SU-DHL-6 (cell line): ENCODE measurements around the gene SMAD7.

Source experiments
- H2AFZ ChIP-seq: fragments of 200-600 bp; sonication (generic); 2 replicates; pipeline ENCODE4 v1.6.1; 2014; ENCODE audit warnings: low read depth, mild to moderate bottlenecking, moderate library complexity, mixed read lengths, antibody characterized with exemption, low read length; ENCODE audit not compliant: severe bottlenecking
- H3F3A ChIP-seq: fragments of 200-600 bp; shearing (Covaris generic); 2 replicates; pipeline ENCODE4 v1.6.0; 2016; ENCODE audit warnings: antibody characterized with exemption, mild to moderate bottlenecking; ENCODE audit not compliant: insufficient read depth
- H3K27ac ChIP-seq: fragments of 200-600 bp; sonication (generic); 2 replicates; pipeline ENCODE4 v1.5.1; 2016; ENCODE audit warnings: low read depth, mild to moderate bottlenecking, low read length, moderate library complexity, mixed read lengths
- H3K27me3 ChIP-seq: fragments of 200-600 bp; sonication (generic), shearing (Covaris generic); 2 replicates; pipeline ENCODE4 v1.6.0; 2014; ENCODE audit warnings: mild to moderate bottlenecking, low read length
- H3K36me3 ChIP-seq: fragments of 200-600 bp; sonication (generic); 2 replicates; pipeline ENCODE4 v1.6.1; 2014; ENCODE audit warnings: mild to moderate bottlenecking, low read length, mixed read lengths
- H3K4me2 ChIP-seq: fragments of 300-600, 200-600 bp; shearing (Covaris generic), sonication (generic); 2 replicates; pipeline ENCODE4 v1.6.0; 2014; ENCODE audit warnings: low read length, low read depth, mild to moderate bottlenecking; ENCODE audit not compliant: poor library complexity, severe bottlenecking
- H3K4me3 ChIP-seq: fragments of 200-600 bp; sonication (generic); 2 replicates; pipeline ENCODE4 v1.5.1; 2014; ENCODE audit warnings: antibody characterized with exemption, low read length, mild to moderate bottlenecking, mixed read lengths; ENCODE audit not compliant: insufficient read depth, poor library complexity, severe bottlenecking
- H3K79me2 ChIP-seq: fragments of 200-600 bp; sonication (generic); 2 replicates; pipeline ENCODE4 v1.6.1; 2014; ENCODE audit warnings: mild to moderate bottlenecking, low read length, moderate library complexity; ENCODE audit not compliant: insufficient read depth
- H3K9ac ChIP-seq: fragments of 200-600 bp; sonication (generic); 2 replicates; pipeline ENCODE4 v1.7.0; 2014; ENCODE audit warnings: mild to moderate bottlenecking, low read length
- H3K9me2 ChIP-seq: fragments of 200-600 bp; sonication (generic); replicated peaks from 2 replicates; pipeline ENCODE4 v1.6.1; 2014; ENCODE audit warnings: low read length; ENCODE audit not compliant: insufficient read depth
- H3K9me3 ChIP-seq: fragments of 200-600 bp; sonication (generic); 2 replicates; pipeline ENCODE4 v1.6.1; 2014; ENCODE audit warnings: low read length, mixed read lengths; ENCODE audit not compliant: insufficient read depth
- H4K20me1 ChIP-seq: fragments of 200-600 bp; sonication (generic); 2 replicates; pipeline ENCODE4 v1.6.1; 2014; ENCODE audit warnings: low read depth, mild to moderate bottlenecking, antibody characterized with exemption, low read length, moderate library complexity, mixed read lengths
- CTCF ChIP-seq: fragments of 200-600 bp; sonication (generic); IDR thresholded peaks from one replicate; pipeline ENCODE4 v1.5.1; 2017; ENCODE audit warnings: antibody characterized with exemption, mild to moderate bottlenecking, low read length, moderate library complexity; ENCODE audit not compliant: insufficient read depth, poor library complexity, severe bottlenecking
- EZH2phosphoT487 ChIP-seq: fragments of 200-600 bp; sonication (generic), shearing (Covaris generic); conservative IDR thresholded peaks from 2 replicates; pipeline ENCODE4 v1.6.1; 2018; ENCODE audit warnings: mild to moderate bottlenecking, antibody characterized with exemption, low read length, moderate library complexity, mixed read lengths

Gene SMAD7

DNA sequence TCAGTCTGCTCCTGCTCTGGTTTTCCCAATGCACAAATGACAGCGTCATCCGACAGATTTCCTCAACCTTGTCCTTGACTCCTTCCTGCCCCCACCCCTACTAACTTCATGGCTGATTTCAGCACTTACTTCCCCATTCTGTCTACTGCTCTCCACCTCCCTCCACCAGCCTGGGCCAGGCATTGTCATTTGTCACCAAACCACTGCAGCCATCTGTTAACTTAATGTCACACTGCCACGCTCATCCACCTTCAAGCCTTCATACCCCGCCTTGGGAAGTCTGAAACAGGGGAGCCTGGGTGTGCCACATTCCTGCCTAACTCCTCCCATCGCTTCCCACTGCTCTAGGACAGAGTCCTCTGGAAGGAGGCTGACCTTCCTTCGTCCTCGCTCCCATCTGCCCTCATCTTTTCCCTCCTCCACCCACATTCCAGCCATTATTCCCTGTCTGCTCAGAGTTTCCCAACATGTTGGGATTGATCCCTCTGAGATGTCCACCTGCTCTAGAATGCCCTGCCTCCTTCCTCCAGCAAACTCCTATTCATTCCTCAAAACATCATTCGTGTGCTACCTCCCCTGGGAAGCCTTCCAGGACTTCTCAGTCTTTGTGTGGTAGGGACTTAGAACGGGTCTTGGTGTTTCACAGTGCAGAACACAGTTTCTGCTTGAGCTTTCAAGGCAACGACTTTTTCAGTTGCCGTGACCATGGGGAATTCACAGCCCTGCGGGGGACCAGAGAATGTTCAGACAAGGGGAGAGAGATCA lies 42.2 kb upstream of the SMAD7 start:
- Histone ChIP-seq H3K9me3 (no peaks in the 10 kb centered on the region), H3K9ac (no peak overlapping the region), H3K9me2 (no peaks in the 10 kb centered on the region), H3K4me2 (no peak overlapping the region), H3K79me2 (no peaks in the 10 kb centered on the region), H3K4me3 (no peak overlapping the region), H3K27ac (no peak overlapping the region), H4K20me1 (no peaks in the 10 kb centered on the region), H3K36me3 (no peaks in the 10 kb centered on the region), H2AFZ (no peak overlapping the region), H3F3A (no peaks in the 10 kb centered on the region), H3K27me3 (no peaks in the 10 kb centered on the region)
- no peak for TF ChIP-seq EZH2phosphoT487
- TF ChIP-seq CTCF, result no peak

DNA sequence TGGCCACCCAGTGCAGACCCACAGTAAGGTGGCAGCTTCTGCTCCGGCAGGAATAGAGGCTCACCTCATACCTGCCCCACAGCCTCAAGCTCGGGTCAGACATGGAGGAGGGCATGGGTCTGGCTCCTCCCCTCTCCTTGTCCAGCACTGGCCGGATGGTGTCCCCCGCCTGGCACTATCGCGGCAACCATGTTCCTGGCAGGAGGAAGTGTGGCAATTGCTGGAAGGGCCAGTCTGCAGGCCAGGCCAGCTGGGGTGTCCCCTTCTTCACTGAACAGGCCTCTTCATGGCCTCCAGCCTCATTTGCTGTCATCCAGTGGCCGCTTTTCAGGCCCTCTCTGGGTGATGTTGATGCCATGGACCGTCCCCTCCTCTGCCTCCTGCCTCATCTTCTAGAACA lies 41.4 kb upstream of the SMAD7 start:
- H3K4me2 ChIP-seq, result no peak overlapping the region
- H3K9me3 ChIP-seq, result no peaks in the 10 kb centered on the region
- TF ChIP-seq CTCF, result no peak
- no peak for TF ChIP-seq EZH2phosphoT487
- no peaks in the 10 kb centered on the region for H3K79me2 ChIP-seq
- no peaks in the 10 kb centered on the region for H3K27me3 ChIP-seq
- no peak overlapping the region for H3K4me3 ChIP-seq
- H3K27ac ChIP-seq, result no peak overlapping the region
- H4K20me1 ChIP-seq, result no peaks in the 10 kb centered on the region
- no peaks in the 10 kb centered on the region for H3K9me2 ChIP-seq
- H3F3A ChIP-seq, result no peaks in the 10 kb centered on the region
- H2AFZ ChIP-seq, result no peak overlapping the region
- no peak overlapping the region for H3K9ac ChIP-seq
- H3K36me3 ChIP-seq, result no peaks in the 10 kb centered on the region

DNA sequence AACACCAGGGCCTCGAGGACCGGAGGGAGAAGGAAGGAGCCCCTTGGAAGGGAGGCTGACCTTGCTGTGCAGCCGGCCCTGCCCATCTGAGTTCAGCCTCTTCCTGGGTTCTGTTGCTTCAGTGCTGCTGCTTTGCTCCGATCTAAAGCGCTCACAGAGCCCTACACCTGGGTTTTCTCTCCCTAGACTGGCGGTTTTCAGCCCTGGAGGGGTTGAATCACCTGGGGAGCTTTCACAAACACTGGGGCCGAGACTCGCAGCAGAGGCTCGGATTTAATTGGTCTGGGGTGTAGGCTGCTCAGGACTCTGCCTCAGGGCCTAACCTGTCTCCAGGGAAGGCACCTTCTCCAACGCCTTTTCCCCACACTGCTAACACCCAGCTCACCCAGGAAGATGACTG lies 40.9 kb upstream of the SMAD7 start:
- Histone ChIP-seq H3K4me3 (no peak overlapping the region), H3K9me2 (no peaks in the 10 kb centered on the region), H3K9me3 (no peaks in the 10 kb centered on the region), H3K4me2 (no peak overlapping the region), H3K79me2 (no peaks in the 10 kb centered on the region), H3K9ac (no peak overlapping the region), H3K27ac (no peak overlapping the region), H3F3A (no peaks in the 10 kb centered on the region), H3K36me3 (no peaks in the 10 kb centered on the region), H3K27me3 (no peaks in the 10 kb centered on the region), H2AFZ (no peak overlapping the region), H4K20me1 (no peaks in the 10 kb centered on the region)
- no peak for TF ChIP-seq CTCF
- no peak for TF ChIP-seq EZH2phosphoT487
